HG03520 (cell line): ENCODE results near the gene FCAMR.

Experiments used
- ATAC-seq: cut with Tn5 transposase; IDR thresholded peaks from one replicate; pipeline ENCODE4 v1.9.1; 2021; ENCODE audit warnings: mild to moderate bottlenecking, moderate library complexity; ENCODE audit not compliant: unreplicated experiment

Gene FCAMR

GRCh38 chr1:206912445-206913095 is 57.7 kb downstream of the FCAMR start:
- ATAC-seq: no peak

GRCh38 chr1:206911064-206911663 is 59.1 kb downstream of the FCAMR start:
- ATAC-seq: no peak

- ATAC-seq: no peak
Measured at GRCh38 chr1:206909883-206910318, 60.4 kb downstream of the FCAMR start.

GRCh38 chr1:206909161-206909882 is 60.9 kb downstream of the FCAMR start:
- ATAC-seq: no peak

GRCh38 chr1:206908038-206908437 is 62.2 kb downstream of the FCAMR start:
- no peak for ATAC-seq
